Heart left ventricle (tissue), 13 donors: Measurements from ENCODE around the gene DOLPP1.

Experiments
- CTCF ChIP-seq, 12 donors: fragments of 200-600 bp; sonication (generic) in 4 of 12; IDR thresholded peaks; one replicate each; pipeline versions ENCODE4 v1.5.0 to v1.8.0; 2018 to 2022; ENCODE audit warnings: antibody characterized with exemption in 12 of 12, mild to moderate bottlenecking in 5 of 12
- POLR2A ChIP-seq, 2 donors: fragments of 450-650 bp; IDR thresholded peaks; one replicate each; pipeline ENCODE4 v1.6.1; 2017; ENCODE audit warnings: antibody characterized with exemption in 2 of 2, mild to moderate bottlenecking in 2 of 2, moderate library complexity in 2 of 2
- donor health status: ischemic (EF 13 %, LVEDD 7.1; RV severe dilation, severe dysfunction).
- donor health status: DM: no; HTN: yes; CAD: no.
- donor health status: DM: no; HTN: no; CAD: no.
- donor health status: ischemic (EF 25% LVEDD 6.9; RV normal size, moderate dysfunction).
- donor health status: ischemic (EF 25% LVEDD 5.7; RV mildly dilated, moderate dysfunction).
- donor health status: ischemic (EF 35%, LVEDD 5.7; RV mildly dilated, moderate dysfunction).
- donor health status: nonischemic (EF 11% LVEDD 7.7; RV severe dilation, severe dysfunction).
- donor health status: DM: yes; HTN: yes; CAD: no.
- donor health status: PGD.
- donor health status: ischemic (EF 29% LVEDD 5.4; RV normal size, mild dysfunction).
- donor health status: nonischemic (EF 23%, LVEDD 6.1; RV moderate dilation, normal function).

GRCh38 chr9:129068990-129069861 lies 11.7 kb upstream of the DOLPP1 start:
- TF ChIP-seq CTCF (IDR thresholded peaks at IDR 0.05) (peak in 1 of 12 donors; percentile 9), POLR2A (IDR thresholded peaks at IDR 0.05) (peak in 1 of 2 donors; percentile 32)
